Sigmoid colon (tissue), 4 donors: Measurements from ENCODE around the gene TSPAN15.

Experiments used
- CTCF ChIP-seq, 4 experiments: fragments of 450-650 bp in 3 of 4; fragments of 200-600 bp in 1 of 4; IDR thresholded peaks; one replicate each; pipeline ENCODE4 v1.5.1; 2016 to 2019; ENCODE audit warnings: antibody characterized with exemption in 4 of 4, mild to moderate bottlenecking in 3 of 4, moderate library complexity in 2 of 4
- POLR2A ChIP-seq, 2 donors: fragments of 450-650 bp; IDR thresholded peaks; one replicate each; pipeline ENCODE4 v1.6.1; 2016; ENCODE audit warnings: antibody characterized with exemption in 2 of 2, mild to moderate bottlenecking in 2 of 2, moderate library complexity in 2 of 2
- POLR2AphosphoS5 ChIP-seq, 4 donors: sonication (generic); formaldehyde crosslinking; IDR thresholded peaks; one replicate each; pipeline ENCODE4 v1.6.1; 2017; ENCODE audit warnings: antibody characterized with exemption in 4 of 4

- TF ChIP-seq CTCF (IDR thresholded peaks at IDR 0.05) = no peak
- no peak for TF ChIP-seq POLR2A (IDR thresholded peaks at IDR 0.05)
- peak in 2 of 4 donors; percentile 9 to 52 for TF ChIP-seq POLR2AphosphoS5 (IDR thresholded peaks at IDR 0.05)
Measured at GRCh38 chr10:69406302-69406811, 44.9 kb upstream of the TSPAN15 start.
